HUES6 (cell line): ENCODE results near the gene LIF.

Experiments
- H3K27ac ChIP-seq: 2 replicates; pipeline ENCODE4 v1.7.0; 2013; ENCODE audit warnings: low read depth, mild to moderate bottlenecking, low read length, inconsistent platforms
- H3K27me3 ChIP-seq: 2 replicates; pipeline ENCODE4 v1.6.1; 2013; ENCODE audit warnings: low read length; ENCODE audit not compliant: control insufficient read depth, insufficient read depth
- H3K36me3 ChIP-seq: 2 replicates; pipeline ENCODE4 v1.6.1; 2013; ENCODE audit warnings: low read length; ENCODE audit not compliant: control insufficient read depth, insufficient read depth
- H3K4me1 ChIP-seq: 2 replicates; pipeline ENCODE4 v1.6.1; 2013; ENCODE audit warnings: low read length; ENCODE audit not compliant: control insufficient read depth, insufficient read depth
- H3K4me3 ChIP-seq: 2 replicates; pipeline ENCODE4 v1.5.1; 2013; ENCODE audit warnings: low read depth, low read length
- H3K9ac ChIP-seq: one replicate; pipeline ENCODE4 v1.6.1; 2013; ENCODE audit warnings: mild to moderate bottlenecking, low read length
- H3K9me3 ChIP-seq: 2 replicates; pipeline ENCODE4 v1.6.1; 2013; ENCODE audit warnings: low read depth, low read length; ENCODE audit not compliant: control insufficient read depth, insufficient read depth

The LIF gene

GRCh38 chr22:30270832-30271231, 24.3 kb upstream of the LIF start:
- Histone ChIP-seq H3K27me3 (no peaks in the 10 kb centered on the region), H3K4me1 (peaks cover 2% of the 10 kb centered on the region; the same call in 1 of the 2 replicates), H3K9me3 (no peaks in the 10 kb centered on the region), H3K9ac (no peak overlapping the region), H3K36me3 (no peaks in the 10 kb centered on the region), H3K27ac (no peak overlapping the region), H3K4me3 (no peak overlapping the region)

GRCh38 chr22:30268331-30268730, 21.8 kb upstream of the LIF start:
- Histone ChIP-seq H3K9me3 (no peaks in the 10 kb centered on the region), H3K36me3 (no peaks in the 10 kb centered on the region), H3K9ac (no peak overlapping the region), H3K27ac (no peak overlapping the region), H3K27me3 (peaks cover 4% of the 10 kb centered on the region), H3K4me3 (no peak overlapping the region), H3K4me1 (peaks cover 5% of the 10 kb centered on the region; the same call in 1 of the 2 replicates)

- peaks cover 8% of the 10 kb centered on the region for H3K27me3 ChIP-seq
- no peak overlapping the region for H3K9ac ChIP-seq
- H3K4me3 ChIP-seq: no peak overlapping the region
- H3K9me3 ChIP-seq: no peaks in the 10 kb centered on the region
- peaks cover 9% of the 10 kb centered on the region; the same call in 1 of the 2 replicates for H3K4me1 ChIP-seq
- no peaks in the 10 kb centered on the region for H3K36me3 ChIP-seq
- no peak overlapping the region for H3K27ac ChIP-seq
Measured at GRCh38 chr22:30267382-30268302, 21.1 kb upstream of the LIF start.

GRCh38 chr22:30266445-30267381, 20.2 kb upstream of the LIF start, which contains the start of gene OSM:
TSS of gene OSM (minus strand) at chr22:30266851. CDS start at chr22:30266799, 52 bp downstream.
- Histone ChIP-seq H3K27ac (no peak within 1 kb of the TSS), H3K36me3 (no peaks in the 10 kb centered on the region), H3K9ac (no peak within 1 kb of the TSS), H3K27me3 (peaks cover 8% of the 10 kb centered on the region), H3K4me3 (no peak within 1 kb of the TSS), H3K4me1 (peaks cover 9% of the 10 kb centered on the region; the same call in 1 of the 2 replicates), H3K9me3 (no peaks in the 10 kb centered on the region)

- Histone ChIP-seq H3K4me1 (peaks cover 9% of the 10 kb centered on the region; the same call in 1 of the 2 replicates), H3K4me3 (no peak overlapping the region), H3K9ac (no peak overlapping the region)
Measured at GRCh38 chr22:30265823-30266444, 19.4 kb upstream of the LIF start.

GRCh38 chr22:30265131-30265720, 18.7 kb upstream of the LIF start:
- Histone ChIP-seq H3K27me3 (peaks cover 8% of the 10 kb centered on the region), H3K36me3 (no peaks in the 10 kb centered on the region), H3K4me3 (no peak overlapping the region), H3K9me3 (no peaks in the 10 kb centered on the region), H3K9ac (no peak overlapping the region), H3K27ac (no peak overlapping the region), H3K4me1 (peaks cover 9% of the 10 kb centered on the region; the same call in 1 of the 2 replicates)

More at GRCh38 chr22:30265823-30266444, 19.4 kb upstream of the LIF start:
- Histone ChIP-seq H3K27me3 (peaks cover 8% of the 10 kb centered on the region), H3K27ac (no peak overlapping the region), H3K9me3 (no peaks in the 10 kb centered on the region), H3K36me3 (no peaks in the 10 kb centered on the region)

GRCh38 chr22:30263883-30264282, 17.3 kb upstream of the LIF start:
- H3K4me1 ChIP-seq: peaks cover 9% of the 10 kb centered on the region; the same call in 1 of the 2 replicates
- no peak overlapping the region for H3K9ac ChIP-seq
- H3K9me3 ChIP-seq: no peaks in the 10 kb centered on the region
- H3K27ac ChIP-seq: no peak overlapping the region
- H3K4me3 ChIP-seq: no peak overlapping the region
- H3K27me3 ChIP-seq: peaks cover 8% of the 10 kb centered on the region
- H3K36me3 ChIP-seq: no peaks in the 10 kb centered on the region

GRCh38 chr22:30262917-30263741, 16.6 kb upstream of the LIF start:
- Histone ChIP-seq H3K27ac (no peak overlapping the region), H3K36me3 (no peaks in the 10 kb centered on the region), H3K9me3 (no peaks in the 10 kb centered on the region), H3K9ac (no peak overlapping the region), H3K4me1 (peaks cover 11% of the 10 kb centered on the region; the same call in 1 of the 2 replicates), H3K4me3 (no peak overlapping the region), H3K27me3 (peaks cover 8% of the 10 kb centered on the region)

- no peaks in the 10 kb centered on the region for H3K9me3 ChIP-seq
- no peak overlapping the region for H3K9ac ChIP-seq
- H3K27me3 ChIP-seq: peaks cover 8% of the 10 kb centered on the region
- H3K27ac ChIP-seq: no peak overlapping the region
- no peak overlapping the region for H3K4me3 ChIP-seq
- H3K4me1 ChIP-seq: peaks cover 21% of the 10 kb centered on the region
- H3K36me3 ChIP-seq: no peaks in the 10 kb centered on the region
Measured at GRCh38 chr22:30262112-30262511, 15.6 kb upstream of the LIF start.
